ENCODE data around the gene IPO11. TPM values are rescaled to one million over a fixed set of nuclear protein-coding genes. Genes with fewer than 3 reads are reported as not detected.
"Not testable (repeated sequence)": the region's sequence is repeated elsewhere in the genome, so short reads cannot be mapped to it uniquely, and the experiment has no call there.

IPO11 gene
- total RNA-seq, 5 donors from 2014 or later (not counting 1 experiment from before 2014, with no cell fraction given) = 17.4 to 25.7 (median 24.7) TPM

- CTCF ChIA-PET; H3K27me3 Mint-ChIP-seq; H3K9me3 ChIP-seq; H3K4me1 Mint-ChIP-seq; POLR2A ChIA-PET; ATAC-seq (replicated peaks in 1 of 4); H3K4me3 ChIP-seq (ENCODE audit: control insufficient read depth in 1 of 2, extremely low read depth in 1 of 2, low read length in 1 of 2); H3K4me3 Mint-ChIP-seq; H3K27ac ChIP-seq (ENCODE audit: low read length); H3K27ac Mint-ChIP-seq; H3K4me1 ChIP-seq (ENCODE audit: control insufficient read depth in 1 of 2, extremely low read depth in 1 of 2, insufficient read depth in 2 of 2, low read length in 2 of 2); DNase-seq; H3K27me3 ChIP-seq (replicated peaks in 1 of 2; ENCODE audit: control insufficient read depth in 2 of 2, extremely low read depth in 1 of 2, insufficient read depth in 2 of 2, low read length in 1 of 2): not testable (repeated sequence)
- Mint-ChIP-seq H3K36me3 (peaks cover 75% of the 10 kb centered on the region), H3K9me3 (peaks cover 11 to 30% (median 20%) of the 10 kb centered on the region in 3 donors)
- WGBS (ENCODE audit: insufficient coverage) = no CpG with 5 or more reads among the region's 3 CpGs
- peaks cover 0 to 11% of the 10 kb centered on the region in 2 donors for H3K36me3 ChIP-seq (ENCODE audit: control insufficient read depth in 2 of 2, extremely low read depth in 1 of 2, insufficient read depth in 1 of 2, low read length in 1 of 2)
Measured at GRCh38 chr5:62565740-62566139, 153.2 kb downstream of the IPO11 start.

DNA sequence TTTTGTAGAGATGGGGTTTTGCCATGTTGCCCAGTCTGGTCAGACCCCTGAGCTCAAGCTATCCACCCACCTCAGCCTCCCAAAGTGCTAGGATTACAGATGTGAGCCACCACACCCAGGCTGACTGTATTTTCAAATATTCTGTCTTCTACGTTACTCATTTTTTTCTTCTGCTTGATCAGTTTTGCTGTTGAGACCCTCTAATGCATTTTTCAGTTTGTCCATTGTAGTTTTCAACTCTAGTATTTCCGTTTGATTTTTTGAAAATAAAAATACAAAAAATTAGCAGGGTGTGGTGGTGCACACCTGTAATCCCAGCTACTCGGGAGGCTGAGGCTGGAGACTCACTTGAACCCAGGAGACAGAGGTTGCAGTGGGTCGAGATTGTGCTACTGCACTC lies 155.6 kb downstream of the IPO11 start:
- Mint-ChIP-seq H3K9me3 (peaks cover 11 to 30% (median 20%) of the 10 kb centered on the region in 3 donors), H3K4me3 (no peak overlapping the region), H3K27me3 (no peaks in the 10 kb centered on the region), H3K4me1 (peaks cover 5 to 6% (median 5%) of the 10 kb centered on the region in 3 donors), H3K36me3 (peaks cover 62% of the 10 kb centered on the region), H3K27ac (no peak overlapping the region)
- no peak overlapping the region for H3K4me3 ChIP-seq (ENCODE audit: control insufficient read depth in 1 of 2, extremely low read depth in 1 of 2, low read length in 1 of 2)
- H3K9me3 ChIP-seq = no peaks in the 10 kb centered on the region
- ChIA-PET POLR2A (interaction anchor here in 1 of 2 donors (0.8 kb wide), 1 partner anchor 10 kb away, joined by 3 read pairs; the partner anchor contains the start of gene LRRC70), CTCF (no interaction called here)
- WGBS (ENCODE audit: insufficient coverage) = 93% methylated on average over 3 of the region's 4 CpGs
- H3K36me3 ChIP-seq (ENCODE audit: control insufficient read depth in 2 of 2, extremely low read depth in 1 of 2, insufficient read depth in 1 of 2, low read length in 1 of 2) = peaks cover 0 to 4% of the 10 kb centered on the region in 2 donors
- ATAC-seq (replicated peaks in 1 of 4) (no peak), DNase-seq (no peak)
- no peaks in the 10 kb centered on the region for H3K27me3 ChIP-seq (replicated peaks in 1 of 2; ENCODE audit: control insufficient read depth in 2 of 2, extremely low read depth in 1 of 2, insufficient read depth in 2 of 2, low read length in 1 of 2)
- no peak overlapping the region for H3K27ac ChIP-seq (ENCODE audit: low read length)
- H3K4me1 ChIP-seq (ENCODE audit: control insufficient read depth in 1 of 2, extremely low read depth in 1 of 2, insufficient read depth in 2 of 2, low read length in 2 of 2) = no peaks in the 10 kb centered on the region

- no peaks in the 10 kb centered on the region for H3K27me3 ChIP-seq (replicated peaks in 1 of 2; ENCODE audit: control insufficient read depth in 2 of 2, extremely low read depth in 1 of 2, insufficient read depth in 2 of 2, low read length in 1 of 2)
- no CpG with 5 or more reads among the region's 2 CpGs for WGBS (ENCODE audit: insufficient coverage)
- no peaks in the 10 kb centered on the region for H3K4me1 ChIP-seq (ENCODE audit: control insufficient read depth in 1 of 2, extremely low read depth in 1 of 2, insufficient read depth in 2 of 2, low read length in 2 of 2)
- Mint-ChIP-seq H3K4me3 (no peak overlapping the region), H3K4me1 (peaks cover 5 to 6% (median 5%) of the 10 kb centered on the region in 3 donors), H3K27me3 (no peaks in the 10 kb centered on the region), H3K36me3 (peaks cover 59% of the 10 kb centered on the region), H3K9me3 (peaks cover 11 to 30% (median 20%) of the 10 kb centered on the region in 3 donors), H3K27ac (no peak overlapping the region)
- ATAC-seq (replicated peaks in 1 of 4) (no peak), DNase-seq (no peak)
- H3K4me3 ChIP-seq (ENCODE audit: control insufficient read depth in 1 of 2, extremely low read depth in 1 of 2, low read length in 1 of 2) = no peak overlapping the region
- H3K9me3 ChIP-seq = no peaks in the 10 kb centered on the region
- ChIA-PET POLR2A (interaction anchor here (0.6 to 0.8 kb wide), 2 partner anchors 9 to 10 kb away, joined by 3 to 10 read pairs; partner anchors contain the start of gene LRRC70 (in 2 of the 2)), CTCF (no interaction called here)
- no peak overlapping the region for H3K27ac ChIP-seq (ENCODE audit: low read length)
- peaks cover 0 to 4% of the 10 kb centered on the region in 2 donors for H3K36me3 ChIP-seq (ENCODE audit: control insufficient read depth in 2 of 2, extremely low read depth in 1 of 2, insufficient read depth in 1 of 2, low read length in 1 of 2)
Measured at GRCh38 chr5:62568800-62569432, 156.4 kb downstream of the IPO11 start.

GRCh38 chr5:62569470-62569869 lies 156.9 kb downstream of the IPO11 start:
- CTCF ChIA-PET = no interaction called here
- ATAC-seq (replicated peaks in 1 of 4) = no peak
- no CpG with 5 or more reads among the region's 1 CpG for WGBS (ENCODE audit: insufficient coverage)
- Mint-ChIP-seq H3K36me3 (peaks cover 55% of the 10 kb centered on the region), H3K4me3 (no peak overlapping the region), H3K27me3 (no peaks in the 10 kb centered on the region), H3K27ac (no peak overlapping the region), H3K9me3 (peaks cover 11 to 30% (median 20%) of the 10 kb centered on the region in 3 donors), H3K4me1 (peaks cover 5 to 11% (median 6%) of the 10 kb centered on the region in 3 donors)
- Histone ChIP-seq H3K27ac (ENCODE audit: low read length) (no peak overlapping the region), H3K9me3 (no peaks in the 10 kb centered on the region), H3K4me3 (ENCODE audit: control insufficient read depth in 1 of 2, extremely low read depth in 1 of 2, low read length in 1 of 2) (no peak overlapping the region), H3K36me3 (ENCODE audit: control insufficient read depth in 2 of 2, extremely low read depth in 1 of 2, insufficient read depth in 1 of 2, low read length in 1 of 2) (peaks cover 0 to 4% of the 10 kb centered on the region in 2 donors), H3K4me1 (ENCODE audit: control insufficient read depth in 1 of 2, extremely low read depth in 1 of 2, insufficient read depth in 2 of 2, low read length in 2 of 2) (no peaks in the 10 kb centered on the region), H3K27me3 (replicated peaks in 1 of 2; ENCODE audit: control insufficient read depth in 2 of 2, extremely low read depth in 1 of 2, insufficient read depth in 2 of 2, low read length in 1 of 2) (no peaks in the 10 kb centered on the region)
- no peak for DNase-seq
- POLR2A ChIA-PET = no interaction called here

DNA sequence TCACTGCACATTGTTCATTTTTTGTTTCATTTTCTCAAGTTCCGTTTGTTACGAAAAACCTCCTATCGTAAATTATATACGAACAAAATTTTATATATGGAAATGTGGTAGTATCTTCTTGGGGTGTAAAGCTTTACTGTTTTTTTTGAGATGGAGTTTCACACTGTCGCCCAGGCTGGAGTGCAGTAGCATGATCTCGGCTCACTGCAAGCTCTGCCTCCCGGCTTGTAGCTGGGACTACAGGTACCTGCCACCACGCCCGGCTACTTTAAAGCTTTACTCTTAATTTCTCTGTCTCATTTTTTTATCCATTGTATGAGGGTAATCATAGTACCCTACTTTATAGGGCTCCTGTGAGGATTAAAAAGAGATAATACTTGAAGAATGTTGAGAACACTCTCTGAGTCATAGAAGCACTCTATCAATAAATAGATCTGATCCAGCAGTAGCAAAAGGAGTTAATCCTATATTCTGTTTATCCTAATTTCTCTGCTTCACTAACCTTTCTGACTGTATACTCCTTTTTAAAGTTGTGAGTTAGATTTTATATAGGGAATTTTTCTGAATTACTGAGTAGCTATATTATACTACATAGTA lies 160.5 kb downstream of the IPO11 start:
- ChIA-PET CTCF (interaction anchor here in 1 of 2 donors (0.6 kb wide), 1 partner anchor 110 kb away, joined by 8 read pairs; no protein-coding TSS in a partner anchor), POLR2A (no interaction called here)
- Histone ChIP-seq H3K36me3 (ENCODE audit: control insufficient read depth in 2 of 2, extremely low read depth in 1 of 2, insufficient read depth in 1 of 2, low read length in 1 of 2) (no peaks in the 10 kb centered on the region), H3K4me3 (ENCODE audit: control insufficient read depth in 1 of 2, extremely low read depth in 1 of 2, low read length in 1 of 2) (no peak overlapping the region), H3K9me3 (no peaks in the 10 kb centered on the region), H3K4me1 (ENCODE audit: control insufficient read depth in 1 of 2, extremely low read depth in 1 of 2, insufficient read depth in 2 of 2, low read length in 2 of 2) (peaks cover 0 to 6% of the 10 kb centered on the region in 2 experiments), H3K27ac (ENCODE audit: low read length) (no peak overlapping the region), H3K27me3 (replicated peaks in 1 of 2; ENCODE audit: control insufficient read depth in 2 of 2, extremely low read depth in 1 of 2, insufficient read depth in 2 of 2, low read length in 1 of 2) (no peaks in the 10 kb centered on the region)
- Mint-ChIP-seq H3K27ac (peak overlapping the region in 1 of 2 donors; percentile 4), H3K36me3 (peaks cover 29% of the 10 kb centered on the region), H3K4me3 (peak overlapping the region in 2 of 3 donors; percentile 13 to 17), H3K4me1 (peaks cover 22 to 29% (median 23%) of the 10 kb centered on the region in 3 donors), H3K9me3 (peaks cover 2 to 7% (median 5%) of the 10 kb centered on the region in 3 donors), H3K27me3 (no peaks in the 10 kb centered on the region)
- ATAC-seq (replicated peaks in 1 of 4) (no peak), DNase-seq (no peak)
- no CpG with 5 or more reads among the region's 9 CpGs for WGBS (ENCODE audit: insufficient coverage)

GRCh38 chr5:62574599-62574998 lies 162.0 kb downstream of the IPO11 start:
- H3K27me3 Mint-ChIP-seq = no peaks in the 10 kb centered on the region
- no CpG with 5 or more reads among the region's 2 CpGs for WGBS (ENCODE audit: insufficient coverage)
- H3K4me3 Mint-ChIP-seq = no peak overlapping the region
- POLR2A ChIA-PET = no interaction called here
- ATAC-seq (replicated peaks in 1 of 4) (no peak), DNase-seq (no peak)
- CTCF ChIA-PET = interaction anchor here in 1 of 2 donors (1.2 kb wide), 1 partner anchor 8 kb away, joined by 4 read pairs; no protein-coding TSS in a partner anchor
- H3K36me3 Mint-ChIP-seq = peaks cover 16% of the 10 kb centered on the region
- no peaks in the 10 kb centered on the region for H3K9me3 Mint-ChIP-seq
- no peaks in the 10 kb centered on the region for H3K36me3 ChIP-seq (ENCODE audit: control insufficient read depth in 2 of 2, extremely low read depth in 1 of 2, insufficient read depth in 1 of 2, low read length in 1 of 2)
- no peak overlapping the region for H3K27ac Mint-ChIP-seq
- H3K4me1 Mint-ChIP-seq = peaks cover 22 to 29% (median 29%) of the 10 kb centered on the region in 3 donors
- H3K9me3 ChIP-seq = no peaks in the 10 kb centered on the region
- H3K4me1 ChIP-seq (ENCODE audit: control insufficient read depth in 1 of 2, extremely low read depth in 1 of 2, insufficient read depth in 2 of 2, low read length in 2 of 2) = peaks cover 0 to 17% of the 10 kb centered on the region in 2 experiments
- H3K4me3 ChIP-seq (ENCODE audit: control insufficient read depth in 1 of 2, extremely low read depth in 1 of 2, low read length in 1 of 2) = no peak overlapping the region
- H3K27ac ChIP-seq (ENCODE audit: low read length) = no peak overlapping the region
- H3K27me3 ChIP-seq (replicated peaks in 1 of 2; ENCODE audit: control insufficient read depth in 2 of 2, extremely low read depth in 1 of 2, insufficient read depth in 2 of 2, low read length in 1 of 2) = no peaks in the 10 kb centered on the region

All from T-cell (primary cell).